TTC549 (cell line): ENCODE measurements around the gene CENPM.

Experiments used
- FAIRE-seq: peaks from 2 replicates; lab custom pipeline; 2012; peaks lifted over from hg19 to GRCh38; lab: Jason Lieb, UNC

Gene CENPM

DNA sequence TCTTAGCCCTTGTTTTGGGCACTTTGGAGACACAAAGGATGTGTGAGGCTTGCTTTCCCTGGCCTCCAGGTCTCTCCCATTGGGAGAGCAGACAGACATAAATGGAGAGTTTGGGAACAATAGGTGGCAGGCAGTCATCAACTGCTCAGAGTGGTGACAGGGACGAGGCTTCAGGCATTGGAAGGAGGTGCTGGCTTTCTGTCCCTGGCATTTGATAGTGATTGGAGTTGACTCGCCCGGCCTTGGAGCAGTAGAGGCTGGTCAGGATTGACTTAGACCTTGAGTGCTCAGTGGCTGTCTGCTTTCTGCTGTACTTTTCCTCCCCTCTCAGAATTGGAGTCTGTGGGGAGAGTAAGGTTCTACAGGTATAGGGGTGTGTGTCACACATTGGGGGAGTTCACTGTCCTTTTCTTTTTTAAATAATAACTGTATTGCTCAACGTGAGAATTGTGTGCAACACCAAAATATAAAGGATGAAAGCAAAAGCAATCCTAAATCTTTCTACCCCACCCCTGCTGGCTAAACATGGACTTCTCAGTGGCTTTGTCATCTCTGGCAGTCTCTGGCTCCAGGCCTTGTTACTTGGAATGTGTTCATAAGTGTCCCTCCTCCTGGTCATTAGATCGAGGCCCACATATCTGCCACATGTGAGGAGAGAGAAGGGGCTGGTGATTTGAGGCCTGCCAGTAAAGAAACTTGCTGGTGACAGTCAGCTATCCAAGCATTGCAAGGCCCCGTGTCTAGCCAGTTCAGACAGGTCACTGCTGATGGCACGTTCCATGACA, 53.2 kb downstream of the CENPM start:
- FAIRE-seq, result no peak

DNA sequence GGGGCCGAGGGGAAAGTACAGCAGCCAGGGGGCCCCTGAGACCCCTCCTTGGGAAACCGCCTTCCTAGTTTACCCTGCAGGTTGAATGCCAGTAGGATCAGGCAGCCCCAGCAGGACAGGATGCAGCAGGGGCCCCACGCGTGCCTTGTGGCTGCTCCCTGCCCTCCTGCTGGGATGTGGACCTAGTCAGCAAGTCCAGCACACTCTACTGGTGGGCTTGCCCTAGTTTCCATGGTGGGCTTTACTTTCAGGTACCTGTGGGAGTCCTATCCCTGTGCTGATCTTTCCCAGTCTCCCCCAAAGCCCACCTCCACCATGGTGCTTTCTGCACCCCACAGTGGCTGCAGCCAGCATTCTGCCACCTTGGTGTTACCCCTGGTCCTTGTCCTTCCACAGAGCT, 54.2 kb downstream of the CENPM start:
- FAIRE-seq, result no peak

DNA sequence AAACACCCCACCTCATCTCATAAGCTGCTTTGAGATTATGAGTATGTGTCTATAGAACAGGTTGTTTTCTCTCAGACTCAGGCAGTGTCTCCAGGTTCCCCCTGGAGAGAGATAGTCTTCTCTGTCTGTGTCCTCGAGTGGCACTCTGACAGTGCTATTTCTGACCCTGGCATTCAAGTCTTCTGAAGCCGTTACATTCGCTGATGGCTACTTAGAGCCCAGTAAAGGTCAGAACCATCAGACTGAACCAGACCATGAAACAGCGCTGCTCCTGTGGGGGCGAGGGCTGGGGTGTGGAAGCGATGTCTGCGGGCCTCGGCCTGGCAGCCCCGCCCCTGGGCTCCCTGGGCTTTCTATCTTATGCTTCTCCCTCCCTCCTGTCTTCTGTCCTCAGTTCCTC, 55.5 kb downstream of the CENPM start:
- no peak for FAIRE-seq
